HFF-Myc (cell line): ENCODE data around the gene P2RX3.
"Not testable (repeated sequence)": the region's sequence is repeated elsewhere in the genome, so short reads cannot be mapped to it uniquely, and the experiment has no call there.

Experiments
- DNase-seq: peaks from one replicate; pipeline ENCODE4 v3.0.0-alpha.2; 2011; ENCODE audit warnings: low read depth; ENCODE audit errors: extremely low read depth
- H3K4me3 ChIP-seq: replicated peaks from 2 replicates; pipeline ENCODE4 v1.5.1; 2011; ENCODE audit warnings: low read depth, mild to moderate bottlenecking, control low read depth, low read length
- CTCF ChIP-seq: IDR thresholded peaks from 2 replicates; pipeline ENCODE4 v1.5.1; 2012; ENCODE audit warnings: mild to moderate bottlenecking, low read depth, low read length, control low read depth; ENCODE audit errors: missing control alignments

P2RX3 gene

GRCh38 chr11:57336111-57336666, 2.0 kb upstream of the P2RX3 start:
- DNase-seq, result no peak
- no peak for TF ChIP-seq CTCF

DNA sequence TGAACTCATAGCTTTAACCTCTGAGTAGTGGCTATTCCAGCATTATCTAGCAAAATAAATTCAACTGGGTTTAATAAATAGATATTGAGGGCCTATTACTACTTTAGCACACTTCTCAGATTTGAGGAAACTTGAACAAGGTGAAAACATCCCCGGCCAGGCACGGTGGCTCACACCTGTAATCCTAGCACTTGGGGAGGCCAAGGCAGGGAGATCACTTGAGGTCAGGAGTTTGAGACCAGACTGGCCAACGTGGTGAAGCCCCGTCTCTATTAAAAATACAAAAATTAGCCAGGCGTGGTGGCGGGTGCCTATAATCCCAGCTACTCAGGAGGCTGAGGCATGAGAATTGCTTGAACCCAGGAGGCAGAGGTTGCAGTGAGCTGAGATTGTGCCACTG, 1.3 kb upstream of the P2RX3 start:
- not testable (repeated sequence) for DNase-seq, H3K4me3 ChIP-seq

More at GRCh38 chr11:57336111-57336666, 2.0 kb upstream of the P2RX3 start:
- peak overlapping the region; percentile 77 for H3K4me3 ChIP-seq

DNA sequence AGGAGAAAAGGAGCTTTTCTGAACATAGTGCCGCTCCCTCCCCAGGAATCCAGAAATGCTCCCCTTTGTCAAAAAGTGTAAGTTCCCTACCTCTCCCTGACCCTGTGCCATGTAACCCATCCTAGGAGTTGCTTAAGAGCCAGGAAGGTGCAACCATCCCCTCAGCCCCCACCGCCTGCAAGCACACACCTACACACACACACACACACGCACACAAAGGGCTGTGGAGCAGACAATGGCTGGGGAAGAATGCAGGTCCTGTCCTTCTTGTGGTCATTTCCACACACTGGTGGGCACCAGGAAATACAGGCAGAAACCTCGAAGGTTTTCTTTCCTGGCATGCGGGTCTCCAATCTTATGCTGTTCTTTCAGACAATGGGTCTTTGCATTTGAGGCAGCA, 1.2 kb downstream of the P2RX3 start:
- H3K4me3 ChIP-seq, result no peak overlapping the region
- DNase-seq, result no peak
- no peak for TF ChIP-seq CTCF

- no peak overlapping the region for H3K4me3 ChIP-seq
- DNase-seq, result no peak
- TF ChIP-seq CTCF, result peak; percentile 15
Observed at GRCh38 chr11:57340039-57340615, 2.0 kb downstream of the P2RX3 start.

DNA sequence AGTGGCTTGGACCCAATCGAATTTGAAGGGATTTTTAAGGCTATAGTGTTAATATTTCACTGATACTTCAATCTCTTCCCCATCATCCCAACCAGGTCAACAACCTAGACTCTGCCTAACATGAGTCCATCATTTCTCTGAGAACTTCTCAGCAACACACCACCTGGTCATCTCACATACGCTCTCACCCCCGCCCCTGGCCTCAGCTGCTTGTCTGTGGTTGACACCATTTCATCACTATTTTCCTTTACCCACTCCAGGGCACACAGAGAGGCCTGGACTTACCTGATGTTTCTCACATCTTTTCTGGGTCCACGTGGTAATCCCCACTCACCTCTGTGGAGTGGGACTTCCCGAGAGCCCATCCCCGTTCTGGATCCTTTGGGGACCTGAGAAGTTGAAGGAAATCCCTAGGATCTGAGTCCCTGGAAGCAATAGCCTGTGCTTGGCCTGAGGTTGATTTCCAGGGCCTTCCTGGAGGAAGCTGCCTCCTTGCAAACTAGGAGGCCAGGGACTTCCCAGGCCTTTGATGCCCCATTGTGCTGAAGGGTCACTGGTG, 3.2 kb downstream of the P2RX3 start:
- no peak overlapping the region for H3K4me3 ChIP-seq
- no peak for DNase-seq
- no peak for TF ChIP-seq CTCF

DNA sequence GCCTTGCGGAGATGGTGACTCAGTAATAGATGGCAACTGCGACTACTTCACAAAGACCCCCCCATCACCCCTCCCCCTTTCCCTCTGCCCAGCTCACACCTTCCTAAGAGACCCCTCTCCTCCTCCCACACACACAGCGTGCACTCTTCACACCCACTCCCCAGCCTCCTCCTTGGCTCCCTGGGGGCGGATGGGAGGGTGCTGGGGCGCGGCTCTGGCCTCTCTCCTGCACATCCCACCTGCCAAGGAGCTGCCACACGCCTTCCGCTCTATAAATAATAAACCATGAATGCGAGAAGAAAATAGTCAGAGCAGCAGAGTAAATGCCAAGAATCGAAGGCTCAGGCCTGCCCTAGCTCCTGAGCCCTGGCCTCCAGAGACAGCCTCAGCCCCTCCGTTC, 4.5 kb downstream of the P2RX3 start:
- no peak for TF ChIP-seq CTCF
- DNase-seq, result no peak
- H3K4me3 ChIP-seq, result no peak overlapping the region

DNA sequence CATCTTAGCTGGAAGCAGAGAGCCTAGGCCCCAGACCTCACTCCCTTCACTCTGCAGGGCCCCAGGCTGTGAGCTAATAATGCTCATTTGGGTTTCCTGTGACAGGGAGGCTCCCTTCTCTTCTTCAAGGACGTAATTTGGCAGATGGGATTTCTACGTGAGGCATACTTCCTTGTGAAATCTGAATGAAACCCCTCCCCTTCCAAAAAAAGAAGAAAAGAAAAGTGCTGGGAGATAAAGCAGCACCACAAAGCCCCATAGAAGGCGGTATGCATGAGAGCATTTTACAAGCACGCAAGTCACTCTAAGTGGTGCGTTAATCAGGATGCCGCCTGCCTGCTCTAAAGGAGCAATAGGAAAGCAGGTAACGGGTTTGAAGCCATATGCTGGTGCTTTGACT, 5.7 kb downstream of the P2RX3 start:
- no peak for TF ChIP-seq CTCF
- no peak overlapping the region for H3K4me3 ChIP-seq
- no peak for DNase-seq
